HG03103 (cell line): Measurements from ENCODE around the gene TM4SF4.

Experiments
- ATAC-seq: cut with Tn5 transposase; IDR thresholded peaks from one replicate; pipeline ENCODE4 v1.9.1; 2021; ENCODE audit warnings: low read depth; ENCODE audit not compliant: unreplicated experiment

TM4SF4 gene

GRCh38 chr3:149454746-149455145 is 19.8 kb upstream of the TM4SF4 start:
- ATAC-seq, result no peak

- ATAC-seq, result no peak
Observed at GRCh38 chr3:149455366-149455765, 19.1 kb upstream of the TM4SF4 start.

- ATAC-seq, result no peak
Observed at GRCh38 chr3:149455989-149456388, 18.5 kb upstream of the TM4SF4 start.

GRCh38 chr3:149459491-149460059 is 14.9 kb upstream of the TM4SF4 start:
- no peak for ATAC-seq

- ATAC-seq, result no peak
Observed at GRCh38 chr3:149460117-149460516, 14.4 kb upstream of the TM4SF4 start.

- no peak for ATAC-seq
Observed at GRCh38 chr3:149462051-149462450, 12.4 kb upstream of the TM4SF4 start.

GRCh38 chr3:149462581-149463011 is 11.9 kb upstream of the TM4SF4 start:
- no peak for ATAC-seq

GRCh38 chr3:149463921-149464320 is 10.6 kb upstream of the TM4SF4 start:
- no peak for ATAC-seq

- no peak for ATAC-seq
Observed at GRCh38 chr3:149464542-149465328, 9.8 kb upstream of the TM4SF4 start.

GRCh38 chr3:149465351-149465883 is 9.1 kb upstream of the TM4SF4 start:
- ATAC-seq, result no peak

GRCh38 chr3:149466192-149466591 is 8.3 kb upstream of the TM4SF4 start:
- ATAC-seq, result no peak

GRCh38 chr3:149468504-149469212 is 5.8 kb upstream of the TM4SF4 start:
- ATAC-seq, result peak; percentile 93

GRCh38 chr3:149470381-149470780 is 4.1 kb upstream of the TM4SF4 start:
- no peak for ATAC-seq

GRCh38 chr3:149472030-149472797 is 2.3 kb upstream of the TM4SF4 start:
- ATAC-seq, result no peak

GRCh38 chr3:149473357-149474249 is 894 bp upstream of the TM4SF4 start:
- no peak for ATAC-seq

GRCh38 chr3:149475451-149476060 is 1.1 kb downstream of the TM4SF4 start:
- no peak for ATAC-seq

GRCh38 chr3:149476225-149476624 is 1.7 kb downstream of the TM4SF4 start:
- ATAC-seq, result no peak

- no peak for ATAC-seq
Observed at GRCh38 chr3:149479621-149480325, 5.3 kb downstream of the TM4SF4 start.
